Brain microvascular endothelial cell (primary cell): Measurements from ENCODE around the gene RALY.

ENCODE experiments used
- DNase-seq: peaks from one replicate; pipeline ENCODE4 v3.0.0-alpha.2; 2020
- H3K27ac ChIP-seq: fragments of 250-450 bp; sonication (Bioruptor Pico); 2 replicates; pipeline ENCODE4 v1.5.1; 2020; ENCODE audit warnings: mild to moderate bottlenecking, moderate library complexity
- H3K27me3 ChIP-seq: fragments of 250-450 bp; sonication (Bioruptor Pico); replicated peaks from 2 replicates; pipeline ENCODE4 v1.5.1; 2020; ENCODE audit warnings: mild to moderate bottlenecking
- H3K36me3 ChIP-seq: fragments of 250-450 bp; sonication (Bioruptor Pico); replicated peaks from 2 replicates; pipeline ENCODE4 v1.5.1; 2020; ENCODE audit warnings: mild to moderate bottlenecking
- H3K4me3 ChIP-seq: 2 replicates; pipeline ENCODE4 v1.5.1; 2011; ENCODE audit warnings: low read depth, mild to moderate bottlenecking, control low read depth, low read length, moderate library complexity
- CTCF ChIP-seq: IDR thresholded peaks from 2 replicates; pipeline ENCODE4 v1.5.1; 2011; ENCODE audit warnings: low read depth, mild to moderate bottlenecking, moderate library complexity, low read length, control low read depth, inconsistent platforms; ENCODE audit errors: missing control alignments
- in situ Hi-C: cut with HindIII; loops from 2 replicates; pipeline ENCODE4 v1.10.0; 2017; ENCODE audit warnings: low sequenced_read_pairs, low pct_ligation_motif_present

RALY gene

DNA sequence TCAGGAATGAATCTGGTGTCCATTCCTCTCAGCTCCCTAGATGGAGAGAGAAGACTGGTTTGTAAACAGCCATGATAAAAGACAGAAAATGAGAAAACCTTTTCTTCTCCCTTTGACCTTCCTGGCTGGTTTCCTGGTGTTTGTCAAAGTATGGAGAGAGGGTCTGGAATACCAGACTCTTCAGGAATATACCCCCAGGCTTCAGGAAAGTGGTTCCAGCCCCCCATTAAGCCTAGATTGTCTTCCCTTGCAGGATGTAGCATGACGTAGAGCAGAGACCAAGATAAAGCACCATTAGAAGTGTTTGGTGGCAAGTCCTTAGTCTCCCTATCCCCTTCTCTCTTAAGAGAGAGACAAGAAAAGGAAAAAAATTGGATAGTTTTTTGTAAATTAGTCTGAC is 67.3 kb downstream of the RALY start:
- H3K36me3 ChIP-seq, result no peaks in the 10 kb centered on the region
- no peak for TF ChIP-seq CTCF
- no peak overlapping the region for H3K27ac ChIP-seq
- H3K4me3 ChIP-seq, result no peak overlapping the region
- in situ Hi-C loops, result no loop called here
- no peak for DNase-seq
- H3K27me3 ChIP-seq, result no peaks in the 10 kb centered on the region

GRCh38 chr20:34061695-34062094 is 68.0 kb downstream of the RALY start:
- Histone ChIP-seq H3K27ac (no peak overlapping the region), H3K4me3 (no peak overlapping the region), H3K27me3 (no peaks in the 10 kb centered on the region), H3K36me3 (no peaks in the 10 kb centered on the region)
- in situ Hi-C loops, result no loop called here
- DNase-seq, result no peak
- no peak for TF ChIP-seq CTCF

DNA sequence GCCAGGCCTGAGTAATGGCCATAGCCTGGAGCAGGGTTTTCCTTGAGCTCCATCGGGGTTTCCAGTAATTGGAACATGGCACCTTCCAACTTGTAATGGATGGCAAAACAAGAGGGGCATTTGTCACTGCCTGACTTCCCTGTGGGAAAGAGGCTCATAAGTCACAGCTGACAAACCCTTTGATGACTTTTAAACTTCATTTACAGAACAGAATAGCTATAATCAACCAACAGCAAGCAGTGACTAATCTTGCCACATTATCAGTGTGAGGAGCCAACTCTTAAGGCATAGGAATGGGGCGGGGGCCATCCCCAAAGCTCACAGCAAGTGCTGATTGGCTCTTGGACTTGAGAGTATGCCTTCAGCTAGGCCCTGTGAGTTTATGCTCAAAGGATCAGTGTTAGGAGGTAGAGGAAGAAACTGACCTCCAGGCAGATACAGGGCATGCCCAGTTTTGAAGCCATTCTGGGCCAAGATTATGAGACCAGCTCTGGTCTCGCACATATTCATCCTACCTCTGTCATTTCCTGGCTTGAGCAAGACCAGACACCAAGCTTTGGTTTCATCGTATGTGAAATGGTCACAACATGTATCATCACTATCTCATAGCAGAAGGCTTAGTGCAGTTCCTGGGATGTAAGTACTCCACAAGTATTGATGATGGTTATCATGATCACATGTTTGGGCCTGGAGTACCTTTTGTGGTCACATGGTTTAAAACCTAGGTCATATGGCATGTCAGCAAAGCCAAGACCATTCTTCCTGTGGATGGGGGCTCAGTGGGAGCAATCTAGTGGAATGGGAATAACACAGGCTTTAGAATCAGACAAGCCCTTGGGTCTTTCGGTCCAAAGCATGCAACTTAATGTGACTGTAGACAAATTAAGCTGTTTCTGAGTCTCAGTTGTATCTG is 69.1 kb downstream of the RALY start:
- Histone ChIP-seq H3K36me3 (no peaks in the 10 kb centered on the region), H3K4me3 (no peak overlapping the region), H3K27ac (no peak overlapping the region), H3K27me3 (no peaks in the 10 kb centered on the region)
- DNase-seq, result no peak
- TF ChIP-seq CTCF, result no peak
- in situ Hi-C loops, result no loop called here

DNA sequence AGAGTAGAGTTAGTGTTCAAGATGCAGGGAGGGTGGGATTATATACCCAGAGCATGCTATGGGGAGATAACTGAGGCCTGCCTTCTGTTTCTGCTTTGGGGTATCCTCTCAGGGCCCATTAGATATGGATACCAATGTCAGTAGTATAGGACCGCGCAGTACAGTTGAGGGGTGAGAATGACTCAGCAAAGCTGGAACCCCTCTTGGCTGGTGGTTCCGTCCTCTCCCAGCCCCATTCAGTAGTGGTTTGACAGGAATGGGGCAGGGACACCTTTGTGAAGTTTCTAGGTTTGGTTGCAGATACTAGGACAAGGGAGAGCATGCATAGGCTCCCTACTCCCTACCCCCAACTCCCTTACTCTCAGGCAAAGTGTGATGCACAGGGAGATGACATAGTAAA is 70.6 kb downstream of the RALY start:
- H3K36me3 ChIP-seq, result no peaks in the 10 kb centered on the region
- in situ Hi-C loops, result no loop called here
- H3K27ac ChIP-seq, result no peak overlapping the region
- TF ChIP-seq CTCF, result no peak
- H3K27me3 ChIP-seq, result no peaks in the 10 kb centered on the region
- no peak for DNase-seq
- H3K4me3 ChIP-seq, result no peak overlapping the region

DNA sequence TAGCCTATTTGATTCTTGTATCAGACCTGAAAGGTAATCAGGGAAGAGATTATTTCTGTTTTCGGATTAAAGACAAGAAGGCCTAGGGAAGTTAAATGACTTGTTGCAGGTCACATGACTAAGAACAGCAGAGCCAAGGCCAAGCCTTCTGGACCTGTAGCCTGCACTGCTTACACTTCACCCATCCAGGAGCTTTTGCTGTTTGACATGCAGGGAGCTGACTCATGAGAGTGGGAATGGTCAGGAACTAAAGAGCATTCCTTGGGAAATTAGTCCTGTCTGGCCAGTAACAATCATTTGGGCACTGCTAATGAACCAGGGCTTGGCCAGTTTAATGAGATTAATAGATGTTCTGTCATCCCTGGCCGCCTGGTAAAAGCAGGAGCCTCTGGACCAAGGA is 71.5 kb downstream of the RALY start:
- in situ Hi-C loops, result no loop called here
- TF ChIP-seq CTCF, result no peak

More for the DNA sequence above, 71.5 kb downstream of the RALY start:
- Histone ChIP-seq H3K27ac (no peak overlapping the region), H3K36me3 (no peaks in the 10 kb centered on the region), H3K27me3 (no peaks in the 10 kb centered on the region), H3K4me3 (no peak overlapping the region)
- no peak for DNase-seq
